Prostate gland (tissue), 2 donors: ENCODE results near the gene CARMIL1.

Experiments used
- POLR2A ChIP-seq: fragments of 450-650 bp; IDR thresholded peaks from one replicate; pipeline ENCODE4 v1.6.1; 2016; ENCODE audit warnings: antibody characterized with exemption, mild to moderate bottlenecking
- TF ChIP-seq, protein P1 (sequence below), 4 experiments: fragments of 200-600 bp in 2 of 4; fragments of 450-650 bp in 2 of 4; sonication (generic) in 2 of 4; IDR thresholded peaks; 1 replicate in 3 of 4; 2 replicates in 1 of 4; pipeline ENCODE4 v1.5.1; 2016 to 2019; ENCODE audit warnings: antibody characterized with exemption in 4 of 4, mild to moderate bottlenecking in 2 of 4, moderate library complexity in 2 of 4

DNA sequence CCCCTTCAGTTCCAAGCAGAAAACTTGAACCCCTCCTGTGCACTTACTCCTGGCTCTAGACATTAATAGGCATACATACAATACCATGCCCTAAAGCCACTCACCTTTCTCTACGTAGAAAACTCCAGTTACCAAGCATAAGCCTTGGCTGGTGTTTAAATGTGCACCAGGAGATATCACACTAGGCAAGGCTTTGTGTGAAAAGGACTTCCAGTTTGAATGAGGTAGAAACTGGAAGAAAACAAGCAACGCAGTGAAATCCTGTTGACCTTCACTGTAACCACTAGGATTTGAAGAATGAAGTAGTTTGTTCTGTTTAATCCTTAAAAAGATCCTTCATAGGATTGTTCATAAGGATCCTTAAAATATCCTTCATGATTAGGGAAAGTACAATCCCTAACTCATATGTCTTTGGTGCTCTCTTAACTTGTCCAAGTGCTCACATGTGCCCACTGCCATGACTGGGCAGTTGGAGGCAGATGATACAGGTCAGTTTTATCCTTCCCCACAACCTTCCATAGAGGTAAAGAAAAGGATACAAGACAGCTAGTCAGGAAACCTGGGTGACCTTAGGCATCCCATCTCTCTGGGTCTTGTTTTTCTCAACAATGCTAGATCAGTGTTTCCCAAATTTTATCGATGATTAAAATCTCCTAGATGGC lies 363.6 kb downstream of the CARMIL1 start:
- TF ChIP-seq, protein P1, sequence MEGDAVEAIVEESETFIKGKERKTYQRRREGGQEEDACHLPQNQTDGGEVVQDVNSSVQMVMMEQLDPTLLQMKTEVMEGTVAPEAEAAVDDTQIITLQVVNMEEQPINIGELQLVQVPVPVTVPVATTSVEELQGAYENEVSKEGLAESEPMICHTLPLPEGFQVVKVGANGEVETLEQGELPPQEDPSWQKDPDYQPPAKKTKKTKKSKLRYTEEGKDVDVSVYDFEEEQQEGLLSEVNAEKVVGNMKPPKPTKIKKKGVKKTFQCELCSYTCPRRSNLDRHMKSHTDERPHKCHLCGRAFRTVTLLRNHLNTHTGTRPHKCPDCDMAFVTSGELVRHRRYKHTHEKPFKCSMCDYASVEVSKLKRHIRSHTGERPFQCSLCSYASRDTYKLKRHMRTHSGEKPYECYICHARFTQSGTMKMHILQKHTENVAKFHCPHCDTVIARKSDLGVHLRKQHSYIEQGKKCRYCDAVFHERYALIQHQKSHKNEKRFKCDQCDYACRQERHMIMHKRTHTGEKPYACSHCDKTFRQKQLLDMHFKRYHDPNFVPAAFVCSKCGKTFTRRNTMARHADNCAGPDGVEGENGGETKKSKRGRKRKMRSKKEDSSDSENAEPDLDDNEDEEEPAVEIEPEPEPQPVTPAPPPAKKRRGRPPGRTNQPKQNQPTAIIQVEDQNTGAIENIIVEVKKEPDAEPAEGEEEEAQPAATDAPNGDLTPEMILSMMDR (IDR thresholded peaks at IDR 0.05), result no peak
- no peak for TF ChIP-seq POLR2A
